Fibroblast of skin of left quadriceps (primary cell): ENCODE results near the gene SLMAP.

ENCODE experiments used
- DNase-seq, 2 experiments: peaks; one replicate each; pipeline ENCODE4 v3.0.0-alpha.2; 2013; ENCODE audit warnings: low read depth in 2 of 2

The SLMAP gene, protein sequence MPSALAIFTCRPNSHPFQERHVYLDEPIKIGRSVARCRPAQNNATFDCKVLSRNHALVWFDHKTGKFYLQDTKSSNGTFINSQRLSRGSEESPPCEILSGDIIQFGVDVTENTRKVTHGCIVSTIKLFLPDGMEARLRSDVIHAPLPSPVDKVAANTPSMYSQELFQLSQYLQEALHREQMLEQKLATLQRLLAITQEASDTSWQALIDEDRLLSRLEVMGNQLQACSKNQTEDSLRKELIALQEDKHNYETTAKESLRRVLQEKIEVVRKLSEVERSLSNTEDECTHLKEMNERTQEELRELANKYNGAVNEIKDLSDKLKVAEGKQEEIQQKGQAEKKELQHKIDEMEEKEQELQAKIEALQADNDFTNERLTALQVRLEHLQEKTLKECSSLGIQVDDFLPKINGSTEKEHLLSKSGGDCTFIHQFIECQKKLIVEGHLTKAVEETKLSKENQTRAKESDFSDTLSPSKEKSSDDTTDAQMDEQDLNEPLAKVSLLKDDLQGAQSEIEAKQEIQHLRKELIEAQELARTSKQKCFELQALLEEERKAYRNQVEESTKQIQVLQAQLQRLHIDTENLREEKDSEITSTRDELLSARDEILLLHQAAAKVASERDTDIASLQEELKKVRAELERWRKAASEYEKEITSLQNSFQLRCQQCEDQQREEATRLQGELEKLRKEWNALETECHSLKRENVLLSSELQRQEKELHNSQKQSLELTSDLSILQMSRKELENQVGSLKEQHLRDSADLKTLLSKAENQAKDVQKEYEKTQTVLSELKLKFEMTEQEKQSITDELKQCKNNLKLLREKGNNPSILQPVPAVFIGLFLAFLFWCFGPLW

DNA sequence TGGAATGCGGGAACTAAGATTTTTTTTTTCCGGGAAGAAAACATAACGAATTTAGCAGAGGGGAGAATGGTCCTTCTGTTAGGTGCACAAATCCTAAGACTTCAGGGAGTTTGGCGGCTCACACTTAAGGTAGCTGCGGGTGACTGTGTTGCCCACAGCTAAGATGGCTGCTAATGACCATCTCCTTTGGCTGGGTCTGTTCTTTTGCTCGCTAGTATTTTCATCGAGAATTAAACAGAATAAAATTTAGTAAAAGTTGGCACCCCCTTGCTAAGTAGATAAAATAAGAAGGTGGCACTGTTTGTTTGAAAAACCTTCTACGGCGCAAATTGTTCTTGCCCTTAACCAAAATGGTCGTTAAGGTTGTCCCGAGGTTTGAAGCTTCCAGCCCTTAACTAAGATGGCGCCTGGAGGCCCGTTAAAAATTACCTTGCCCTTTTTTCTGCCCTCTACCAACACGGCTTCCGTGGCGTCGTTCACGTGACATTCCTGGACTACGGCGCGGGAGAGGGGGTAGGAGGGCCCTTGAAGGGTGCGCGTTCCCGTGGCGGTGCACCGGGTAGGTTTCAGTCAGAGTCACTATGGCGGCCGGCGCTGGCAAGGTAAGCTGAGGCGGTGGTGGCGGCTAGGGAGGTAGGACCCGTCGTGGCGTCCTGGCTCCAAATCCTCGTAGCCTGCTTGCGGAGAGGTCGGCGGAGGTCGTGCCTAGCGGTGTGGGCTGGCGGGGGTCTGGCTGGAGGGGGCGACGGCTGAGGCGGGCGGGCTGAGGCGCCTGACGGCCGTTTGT is at the start of gene SLMAP:
SLMAP (plus strand) TSS at position 569 of the 787 bp plus-strand sequence. CDS start 1,343 bp downstream, outside the sequence.
- DNase-seq, result peak; percentile 95

DNA sequence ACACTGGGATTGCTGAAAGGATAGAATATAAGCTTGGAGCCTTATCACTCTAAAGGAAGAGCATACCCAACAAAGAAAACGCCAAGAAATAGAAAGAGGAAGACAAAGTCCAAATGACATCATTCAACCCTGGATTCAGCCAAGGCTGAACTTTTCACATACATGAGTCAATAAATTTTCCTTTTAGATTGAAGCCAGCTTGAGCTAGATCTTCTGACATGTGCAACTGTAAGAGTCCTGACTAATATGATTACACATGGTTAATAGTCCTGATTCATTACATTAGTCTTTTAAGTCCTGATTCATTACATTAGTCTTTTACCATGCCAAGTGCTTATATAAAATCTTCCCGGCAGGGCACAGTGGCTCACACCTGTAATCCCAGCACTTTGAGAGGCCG is 49.6 kb upstream of the SLMAP start:
- DNase-seq, result peak; percentile 32 to 60

DNA sequence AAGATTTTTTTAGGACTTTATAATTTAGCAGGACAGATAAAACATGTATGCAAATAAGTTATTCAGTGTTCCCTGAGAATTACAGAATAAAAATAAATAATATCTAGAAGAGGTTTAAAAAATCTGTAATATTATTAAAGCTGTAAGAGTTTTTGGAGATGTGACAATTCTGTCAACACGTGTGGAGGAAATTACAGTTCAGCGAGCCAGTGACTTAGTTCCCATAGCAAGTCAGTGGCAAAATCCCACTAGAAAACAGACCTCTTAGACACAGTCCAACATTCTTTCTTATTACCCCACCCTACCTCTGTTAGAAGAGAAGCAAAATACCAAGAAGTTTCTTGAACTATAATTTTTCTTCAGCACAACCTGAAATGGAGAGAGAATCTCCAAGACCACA is 47.1 kb upstream of the SLMAP start:
- DNase-seq, result no peak

DNA sequence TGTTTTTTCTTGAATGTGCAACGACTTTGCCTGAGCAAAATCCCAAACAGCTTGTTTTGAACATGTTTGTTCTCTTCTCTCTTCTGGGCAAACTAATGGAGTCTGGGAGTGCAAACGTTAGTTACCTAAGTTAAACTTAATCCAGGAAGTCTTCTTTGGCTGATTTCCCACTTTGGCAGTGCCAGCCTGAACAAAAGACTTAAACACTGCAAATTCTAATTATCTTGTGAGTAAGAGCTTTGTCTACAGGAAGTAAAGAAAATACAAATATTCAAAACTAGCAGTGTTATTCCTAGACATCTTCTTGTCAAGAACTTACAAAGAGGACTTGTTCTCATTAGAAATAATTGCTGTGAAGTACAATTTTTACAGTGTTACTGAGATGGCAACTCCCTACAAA is 46.5 kb upstream of the SLMAP start:
- DNase-seq, result no peak

DNA sequence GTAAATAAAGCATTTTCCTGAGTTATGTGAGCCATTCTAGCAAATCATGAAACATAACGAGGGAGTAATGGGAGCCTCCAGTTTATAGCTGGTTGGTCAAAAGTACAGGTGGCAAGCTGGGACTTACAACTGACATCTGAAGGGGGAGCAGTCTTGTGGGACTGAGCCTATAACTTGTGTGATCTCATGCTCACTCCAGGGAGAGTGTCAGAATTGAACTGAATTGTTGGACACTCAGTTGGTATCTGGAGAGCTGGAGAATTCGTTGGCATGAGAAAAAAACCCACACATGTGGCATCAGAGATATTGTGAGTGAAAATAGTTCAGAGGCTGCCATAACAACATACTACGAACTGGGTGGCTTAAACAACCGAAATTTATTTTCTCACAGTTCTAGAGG is 40.4 kb upstream of the SLMAP start:
- DNase-seq, result no peak

DNA sequence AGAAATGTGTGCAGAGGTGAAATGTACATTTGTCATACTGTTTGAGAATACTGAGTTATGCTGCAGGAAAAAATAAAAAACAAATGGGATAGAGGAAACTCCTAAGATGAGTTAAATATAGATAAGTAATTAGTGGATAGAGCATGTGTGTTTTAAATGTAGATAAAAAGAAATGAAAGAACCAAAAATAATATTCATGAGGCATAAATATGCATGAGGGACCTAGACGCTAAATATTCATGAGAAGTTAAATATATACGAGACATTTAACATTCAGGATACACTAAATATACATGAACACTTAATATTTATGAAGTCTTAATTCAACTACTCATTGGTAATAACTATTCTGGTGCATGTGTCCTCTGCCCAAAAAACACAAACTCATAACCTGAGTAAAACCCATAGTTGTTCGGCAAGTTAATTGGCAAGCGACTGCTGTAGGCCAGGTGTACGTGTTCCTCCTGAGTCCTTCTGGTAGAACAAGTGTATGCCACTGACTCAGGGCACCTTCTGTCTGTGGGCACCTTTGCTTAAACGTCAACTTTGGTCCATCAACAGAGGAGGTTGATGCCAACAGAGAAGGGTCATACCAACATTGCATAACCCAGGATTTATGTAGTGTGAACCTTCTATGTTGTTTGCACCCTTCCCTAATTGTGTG is 38.8 kb upstream of the SLMAP start:
- no peak for DNase-seq

DNA sequence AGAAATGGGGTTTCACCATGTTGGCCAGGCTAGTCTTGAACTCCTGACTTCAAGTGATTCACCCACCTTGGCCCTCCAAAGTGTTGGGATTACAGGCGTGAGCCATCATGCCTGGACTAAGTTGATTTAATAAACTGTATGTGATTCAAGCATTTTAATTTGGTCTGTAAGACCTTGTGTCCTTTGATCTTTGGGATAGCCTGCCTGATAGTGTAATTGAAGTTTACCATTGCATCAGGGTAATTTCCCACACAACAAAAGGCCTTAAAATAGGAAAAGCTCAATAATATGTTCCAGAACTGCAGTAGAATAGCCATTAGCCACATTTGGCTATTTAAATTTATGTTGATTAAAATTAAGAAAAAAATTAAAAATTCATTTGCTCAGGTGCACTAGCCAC is 38.0 kb upstream of the SLMAP start:
- DNase-seq, result no peak

DNA sequence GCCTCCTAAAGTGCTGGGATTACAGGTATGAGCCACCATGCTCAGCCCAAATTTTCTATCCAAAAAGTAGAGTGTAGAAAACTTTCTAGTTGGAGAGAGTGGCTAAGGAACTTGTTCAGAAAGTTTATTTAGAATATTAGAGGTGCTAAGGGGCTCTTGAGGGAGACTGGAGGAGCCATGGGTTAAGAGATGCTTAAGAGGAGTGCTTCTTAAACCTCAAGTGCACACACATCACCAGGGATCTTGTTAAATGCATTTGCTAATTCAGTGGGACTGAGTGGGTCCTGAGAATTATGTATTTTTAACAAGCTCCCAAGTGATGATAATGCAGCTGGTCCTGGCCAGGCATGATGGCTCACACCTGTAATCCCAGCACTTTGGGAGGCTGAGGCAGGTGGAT is 29.7 kb upstream of the SLMAP start:
- DNase-seq, result no peak

DNA sequence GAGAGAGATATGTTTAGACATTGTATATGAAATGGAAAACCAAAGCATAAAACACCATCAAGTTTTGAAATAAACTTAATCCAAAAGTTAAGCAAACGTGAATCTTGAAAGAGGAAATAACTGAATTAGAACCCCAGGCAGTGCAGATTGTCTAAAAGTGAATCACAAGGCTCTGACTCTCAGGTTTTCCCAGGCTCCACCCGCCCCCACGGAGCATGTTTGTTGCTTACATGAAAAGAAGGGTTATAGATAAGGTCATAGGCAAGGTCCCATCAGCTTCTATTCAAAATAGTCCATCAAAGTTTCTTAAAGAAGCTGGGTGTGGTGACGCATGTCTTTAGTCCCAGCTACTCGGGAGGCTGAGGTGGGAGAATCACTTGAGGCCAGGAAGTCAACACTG is 29.0 kb upstream of the SLMAP start:
- DNase-seq, result no peak

DNA sequence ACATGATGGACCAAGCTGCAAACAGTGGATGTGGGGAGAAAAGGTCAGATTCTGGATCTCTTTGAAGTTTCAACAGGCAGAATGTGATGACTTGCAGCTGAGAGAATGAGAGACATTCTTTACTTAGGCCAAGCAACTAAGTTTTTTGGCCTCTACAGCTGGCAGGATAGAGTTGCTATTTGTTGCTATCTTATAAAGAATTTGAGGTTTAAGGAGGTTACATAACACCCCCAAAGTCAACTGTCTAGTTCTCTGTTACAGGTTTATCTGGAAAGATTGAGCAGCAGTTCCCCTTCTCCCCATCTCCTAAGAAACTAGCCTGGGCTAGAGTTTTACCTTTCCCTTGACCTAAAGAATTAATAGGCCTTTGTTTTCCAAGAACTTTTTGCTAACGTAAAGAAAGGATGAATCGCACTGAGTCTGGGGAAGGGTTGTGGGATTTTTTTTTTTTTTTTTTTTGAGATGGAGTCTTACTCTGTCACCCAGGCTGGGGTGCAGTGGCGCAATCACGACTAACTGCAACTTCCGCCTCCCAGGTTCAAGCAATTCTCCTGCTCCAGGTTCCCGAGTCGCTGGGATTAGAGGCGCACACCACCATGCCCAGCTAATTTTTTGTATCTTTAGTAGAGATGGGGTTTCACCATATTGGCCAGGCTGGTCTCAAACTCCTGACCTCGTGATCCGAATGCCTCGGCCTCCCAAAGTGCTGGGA is 26.6 kb upstream of the SLMAP start:
- DNase-seq, result no peak

DNA sequence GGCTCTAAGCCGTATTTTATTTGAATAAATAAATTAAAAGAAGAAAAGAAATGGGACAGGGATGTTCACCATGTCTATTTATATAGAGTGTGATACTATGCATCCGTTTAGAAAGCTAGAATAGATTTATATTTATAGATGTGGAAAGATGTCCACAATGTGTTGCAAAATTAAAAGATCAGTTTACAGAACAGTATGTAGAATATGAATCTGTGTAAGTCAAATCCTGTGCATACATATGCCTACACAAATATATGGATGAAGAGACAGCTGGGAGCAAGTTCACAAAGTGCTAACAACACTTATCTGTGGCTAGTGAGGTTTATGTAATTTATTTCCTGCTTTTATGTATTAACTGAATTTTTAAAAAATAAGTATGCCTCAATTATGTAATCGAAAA is 25.4 kb upstream of the SLMAP start:
- DNase-seq, result no peak

DNA sequence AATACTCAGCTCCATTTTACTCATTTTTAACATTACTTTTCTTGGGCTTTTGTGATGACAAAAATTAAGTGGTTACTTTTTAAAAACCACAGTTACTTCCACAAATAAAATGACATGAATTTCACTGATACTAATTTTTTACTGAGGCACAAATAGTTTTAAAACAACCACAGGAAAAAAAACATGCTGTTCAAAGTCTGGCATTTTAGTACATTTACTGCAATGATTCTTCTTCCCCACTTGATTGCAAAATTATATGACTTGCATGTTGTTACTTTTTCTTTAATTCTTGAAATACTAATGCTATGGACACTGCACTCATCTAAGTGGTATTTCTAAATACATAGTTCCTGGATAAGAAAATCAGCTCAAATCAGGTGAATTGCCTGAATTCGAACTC is 24.8 kb upstream of the SLMAP start:
- DNase-seq, result no peak

DNA sequence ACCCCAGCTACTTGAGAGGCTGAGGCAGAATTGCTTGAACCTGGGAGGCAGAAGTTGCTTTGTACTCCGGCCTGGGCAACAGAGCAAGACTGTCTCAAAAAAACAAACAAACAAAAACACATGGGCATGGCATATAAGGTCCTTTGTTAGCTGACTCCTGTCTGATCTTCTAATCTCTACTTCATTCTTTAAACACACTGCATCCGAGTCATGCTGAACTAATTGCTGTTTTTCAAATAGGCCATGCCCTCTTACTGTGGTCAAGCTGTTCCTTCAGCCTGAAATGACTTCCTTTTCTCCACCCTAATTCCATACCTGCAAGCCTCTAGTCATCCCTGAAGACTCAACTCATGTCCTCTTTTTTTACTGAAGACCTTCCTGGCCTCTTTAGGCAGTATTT is 22.3 kb upstream of the SLMAP start:
- DNase-seq, result no peak

DNA sequence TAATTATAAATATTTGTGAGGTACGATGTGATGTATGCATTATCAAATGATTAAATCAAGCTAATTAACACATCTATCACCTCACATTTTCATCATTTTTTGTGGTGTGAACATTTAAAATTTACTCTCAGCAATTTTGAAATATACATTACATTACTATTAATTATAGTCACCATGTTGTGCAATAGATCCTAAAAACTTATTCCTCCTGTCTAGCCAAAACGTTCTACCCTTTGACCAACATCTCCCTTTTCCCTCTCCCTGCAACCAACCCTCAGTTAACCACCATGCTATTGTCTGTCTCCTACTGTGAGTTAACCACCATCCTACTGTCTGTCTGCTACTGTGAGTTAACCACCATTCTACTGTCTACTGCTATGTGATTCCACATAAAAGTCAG is 20.7 kb upstream of the SLMAP start:
- DNase-seq, result no peak

DNA sequence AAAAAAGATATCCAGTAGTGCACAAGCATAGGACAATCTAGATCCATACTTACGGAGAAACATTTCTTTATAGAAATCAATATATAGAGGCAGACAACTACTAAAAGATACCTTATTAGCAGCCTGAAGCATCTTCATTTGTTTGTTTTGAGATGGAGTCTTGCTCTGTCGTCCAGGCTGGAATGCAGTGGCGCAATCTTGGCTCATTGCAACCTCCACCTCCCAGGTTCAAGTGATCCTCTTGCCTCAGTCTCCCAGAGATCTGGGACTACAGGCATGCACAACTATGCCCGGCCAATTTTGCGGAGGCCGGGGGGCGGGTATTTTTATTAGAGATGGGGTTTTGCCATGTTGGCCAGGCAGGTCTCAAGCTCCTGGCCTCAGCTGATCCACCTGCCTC is 18.3 kb upstream of the SLMAP start:
- DNase-seq, result no peak

DNA sequence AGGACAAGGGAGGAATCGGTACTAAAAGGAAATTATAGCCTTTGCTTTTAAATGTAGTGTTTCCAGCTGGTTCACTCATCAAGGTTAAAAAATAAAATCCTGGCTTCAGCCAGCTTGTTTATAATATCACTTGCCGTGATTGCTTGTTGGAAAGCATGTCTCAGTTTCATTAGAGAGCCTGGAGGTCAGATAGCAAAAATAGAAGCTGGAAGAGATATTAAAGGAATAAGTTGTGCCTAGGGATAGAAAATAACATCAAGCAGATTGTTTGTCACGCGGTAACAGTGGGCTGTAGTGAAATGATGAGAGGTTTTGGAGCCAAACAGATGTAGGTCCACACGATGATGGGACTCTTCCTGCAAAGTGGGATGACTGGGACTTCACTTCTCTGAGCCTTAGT is 17.7 kb upstream of the SLMAP start:
- DNase-seq, result no peak

DNA sequence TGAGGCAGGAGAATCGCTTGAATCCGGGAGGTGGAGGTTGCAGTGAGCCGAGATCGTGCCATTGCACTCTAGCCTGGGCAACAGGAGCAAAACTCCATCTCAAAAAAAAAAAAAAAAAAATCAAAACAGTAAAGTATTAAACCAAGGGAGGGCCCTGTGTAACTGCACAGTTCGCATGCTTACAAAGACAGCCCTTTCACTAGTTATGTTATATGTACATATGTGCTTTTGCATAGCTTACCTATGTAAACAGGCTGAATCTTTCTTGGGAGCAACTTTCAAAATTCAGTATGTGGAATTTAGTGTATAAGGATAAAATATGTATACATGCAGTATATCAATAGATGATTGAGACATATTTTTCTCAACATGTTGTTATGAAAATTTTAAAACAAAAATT is 16.1 kb upstream of the SLMAP start:
- DNase-seq, result no peak

DNA sequence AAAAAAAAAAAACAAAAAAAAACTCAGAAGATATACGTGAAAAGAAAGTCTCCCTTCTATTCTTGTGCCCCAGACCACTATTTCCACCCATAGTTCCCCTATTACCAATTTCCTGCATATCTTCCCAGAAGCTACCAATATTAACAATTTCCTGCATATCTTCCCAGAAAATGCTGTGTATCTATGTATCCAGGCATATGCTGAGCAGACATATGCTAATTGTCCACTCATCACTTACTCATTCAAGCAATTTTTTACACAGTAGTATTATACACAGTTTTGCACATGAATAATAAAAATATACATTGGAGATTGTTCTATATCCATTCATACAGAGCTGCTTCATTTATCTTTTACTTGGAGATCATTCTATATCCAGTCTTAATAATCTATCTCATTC is 12.6 kb upstream of the SLMAP start:
- DNase-seq, result no peak

DNA sequence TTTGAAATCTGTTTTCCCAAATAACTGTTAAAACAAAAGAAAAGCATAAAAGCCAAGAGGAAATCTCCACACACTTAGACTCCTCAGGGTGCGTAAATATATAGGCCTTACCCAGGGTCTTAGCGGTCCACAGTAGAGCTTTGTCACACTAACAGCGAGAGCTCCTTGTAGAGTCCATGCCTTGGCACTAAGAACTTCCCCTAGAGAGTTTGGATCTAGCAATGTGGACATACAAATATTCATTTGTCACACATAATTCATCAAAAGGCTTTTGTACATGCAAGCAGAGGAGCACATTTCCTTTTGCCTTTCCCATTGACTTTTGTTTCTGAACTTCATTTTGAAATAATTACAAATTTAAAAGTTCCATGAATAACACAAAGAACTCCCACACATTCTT is 11.0 kb upstream of the SLMAP start:
- DNase-seq, result no peak

DNA sequence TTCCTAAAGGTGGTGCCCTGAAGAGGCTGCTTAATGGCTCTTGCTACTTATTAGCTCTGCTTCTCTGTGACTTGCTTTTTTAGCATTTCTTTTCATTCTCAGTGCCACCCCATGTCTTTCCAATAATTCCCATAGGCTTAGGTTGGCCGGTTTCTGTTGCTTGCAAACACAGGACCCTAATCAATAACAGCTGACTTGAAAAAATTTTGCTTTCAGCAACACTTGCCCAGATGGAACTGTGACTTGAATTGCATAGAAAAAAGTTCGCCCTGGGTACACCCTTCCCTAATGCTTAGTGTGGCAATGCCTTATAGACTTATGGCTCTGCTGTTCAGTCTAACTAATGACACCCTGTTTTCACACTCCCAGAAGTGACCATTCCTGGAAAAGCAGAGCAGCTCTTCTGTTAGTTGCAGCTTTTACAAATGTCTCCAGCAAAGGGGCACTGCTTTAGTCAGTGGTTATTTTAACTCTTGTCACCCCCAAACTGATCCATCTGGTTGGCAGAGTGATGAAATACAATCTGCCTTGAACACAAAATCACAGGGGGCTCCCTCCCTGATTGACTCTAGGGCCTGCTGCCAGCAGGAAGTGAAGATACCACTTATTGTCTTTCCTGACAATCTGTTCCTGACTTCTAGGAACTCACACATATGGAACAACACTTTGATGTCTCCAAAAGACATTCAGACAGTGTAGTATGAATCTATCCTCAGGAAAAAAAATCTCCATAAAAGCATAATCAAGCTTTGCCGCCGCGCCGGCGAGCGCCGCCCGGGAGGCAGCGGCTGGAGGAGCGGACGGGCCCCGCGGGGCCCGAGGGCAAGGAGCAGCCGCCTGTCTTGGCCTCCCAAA is 9.7 kb upstream of the SLMAP start:
- DNase-seq, result no peak
